Activated CD4-positive, CD25-positive, alpha-beta regulatory T cell treated with anti-CD3 and anti-CD28 coated beads, Interleukin-2, amount 50 U/mL, for 16 hours (primary cell): Measurements from ENCODE around the gene PLA2G15.

Experiments used
- DNase-seq: peaks from one replicate; pipeline ENCODE4 v3.0.0-alpha.2; 2020; ENCODE audit warnings: low read depth, low spot score

PLA2G15 gene

GRCh38 chr16:68298312-68298711 is 53.1 kb downstream of the PLA2G15 start:
- no peak for DNase-seq

GRCh38 chr16:68298907-68299561 is 53.9 kb downstream of the PLA2G15 start:
- no peak for DNase-seq

- no peak for DNase-seq
These were observed 54.6 kb downstream of the PLA2G15 start for GRCh38 chr16:68299571-68300453.

- no peak for DNase-seq
These were observed 55.7 kb downstream of the PLA2G15 start for GRCh38 chr16:68300734-68301459.

GRCh38 chr16:68306633-68307032 is 61.5 kb downstream of the PLA2G15 start:
- no peak for DNase-seq

- DNase-seq: no peak
These were observed 64.6 kb downstream of the PLA2G15 start for GRCh38 chr16:68309799-68310198.

GRCh38 chr16:68310437-68310773 is 65.2 kb downstream of the PLA2G15 start:
- DNase-seq: no peak
